HEK293 (cell line): ENCODE measurements around the gene MAP3K5.
A peak's percentile ranks its signal among the peaks of the same experiment; 100 is the strongest.

ENCODE experiments used
- CTCF ChIA-PET: fragments of 350-600 bp; formaldehyde crosslinking; extraction: SDS; loops from one replicate; lab custom pipeline; 2021; ENCODE audit warnings: antibody characterized with exemption; lab: Yijun Ruan, JAX
- POLR2A ChIA-PET: fragments of 300-600 bp; formaldehyde crosslinking; extraction: SDS; loops from one replicate; lab custom pipeline; 2020; ENCODE audit warnings: antibody characterized with exemption, inconsistent platforms; lab: Yijun Ruan, JAX
- H3K27ac ChIP-seq: fragments of 200-500 bp; sonication (Bioruptor generic); 2 replicates; pipeline ENCODE4 v1.5.1; 2014; ENCODE audit warnings: low read depth, low read length, control low read depth, inconsistent platforms; ENCODE audit errors: extremely low read depth
- H3K36me3 ChIP-seq, 2 experiments: fragments of 200-500 bp in 1 of 2; sonication (Bioruptor generic) in 1 of 2; 1 replicate in 1 of 2; 2 replicates in 1 of 2; pipeline ENCODE4 v1.5.1; 2014 to 2017; ENCODE audit warnings: inconsistent platforms in 2 of 2, low read length in 2 of 2; ENCODE audit not compliant: control insufficient read depth in 2 of 2, insufficient read depth in 1 of 2
- H3K4me1 ChIP-seq: fragments of 200-500 bp; sonication (Bioruptor generic); 2 replicates; pipeline ENCODE4 v1.5.1; 2014; ENCODE audit warnings: mild to moderate bottlenecking, low read length, inconsistent platforms; ENCODE audit not compliant: control insufficient read depth, insufficient read depth
- H3K4me3 ChIP-seq: 2 replicates; pipeline ENCODE4 v1.5.1; 2011; ENCODE audit warnings: low read depth, mild to moderate bottlenecking, control low read depth, low read length, moderate library complexity
- H3K9me3 ChIP-seq: fragments of 200-500 bp; sonication (Bioruptor generic); 2 replicates; pipeline ENCODE4 v1.5.1; 2014; ENCODE audit warnings: low read depth, low read length, inconsistent platforms; ENCODE audit not compliant: control insufficient read depth, insufficient read depth
- HOXA7 ChIP-seq: sonication (generic); formaldehyde crosslinking; IDR thresholded peaks from 2 replicates; pipeline ENCODE4 v1.8.1; 2022; ENCODE audit warnings: missing genetic modification reagents, borderline replicate concordance
- KLF7 ChIP-seq: fragments of 450-650 bp; formaldehyde crosslinking; IDR thresholded peaks from 2 replicates; pipeline ENCODE4 v1.5.1; 2016; ENCODE audit warnings: missing biosample characterization, missing genetic modification characterization, borderline replicate concordance
- KLF8 ChIP-seq: fragments of 450-650 bp; formaldehyde crosslinking; IDR thresholded peaks from 2 replicates; pipeline ENCODE4 v1.5.1; 2016; ENCODE audit warnings: missing biosample characterization, missing genetic modification characterization
- OSR2 ChIP-seq: fragments of 450-650 bp; formaldehyde crosslinking; IDR thresholded peaks from 2 replicates; pipeline ENCODE4 v1.5.1; 2016; ENCODE audit warnings: missing biosample characterization, missing genetic modification characterization
- REPIN1 ChIP-seq: fragments of 450-650 bp; formaldehyde crosslinking; IDR thresholded peaks from 2 replicates; pipeline ENCODE4 v1.5.1; 2017; ENCODE audit warnings: missing biosample characterization, missing genetic modification characterization, low read depth
- SCRT2 ChIP-seq: fragments of 450-650 bp; formaldehyde crosslinking; IDR thresholded peaks from 2 replicates; pipeline ENCODE4 v1.5.1; 2016; ENCODE audit warnings: missing biosample characterization, missing genetic modification characterization
- ZBTB17 ChIP-seq: fragments of 450-650 bp; formaldehyde crosslinking; IDR thresholded peaks from 2 replicates; pipeline ENCODE4 v1.5.1; 2016; ENCODE audit warnings: missing biosample characterization, missing genetic modification characterization
- ZFP69B ChIP-seq: fragments of 450-650 bp; formaldehyde crosslinking; IDR thresholded peaks from 2 replicates; pipeline ENCODE4 v1.5.1; 2016; ENCODE audit warnings: missing biosample characterization, missing genetic modification characterization
- ZIC2 ChIP-seq: fragments of 450-650 bp; formaldehyde crosslinking; IDR thresholded peaks from 2 replicates; pipeline ENCODE4 v1.5.1; 2016; ENCODE audit warnings: missing biosample characterization, missing genetic modification characterization
- ZNF140 ChIP-seq: fragments of 450-650 bp; formaldehyde crosslinking; IDR thresholded peaks from 2 replicates; pipeline ENCODE4 v1.5.1; 2016; ENCODE audit warnings: missing biosample characterization, missing genetic modification characterization
- ZNF146 ChIP-seq: fragments of 450-650 bp; formaldehyde crosslinking; IDR thresholded peaks from 2 replicates; pipeline ENCODE4 v1.5.1; 2016; ENCODE audit warnings: missing biosample characterization, missing genetic modification characterization
- ZNF169 ChIP-seq: fragments of 450-650 bp; formaldehyde crosslinking; IDR thresholded peaks from 2 replicates; pipeline ENCODE4 v1.5.1; 2016; ENCODE audit warnings: missing biosample characterization, missing genetic modification characterization
- ZNF2 ChIP-seq: fragments of 450-650 bp; formaldehyde crosslinking; IDR thresholded peaks from 2 replicates; pipeline ENCODE4 v1.5.1; 2016; ENCODE audit warnings: missing biosample characterization, missing genetic modification characterization
- ZNF266 ChIP-seq: fragments of 450-650 bp; formaldehyde crosslinking; IDR thresholded peaks from 2 replicates; pipeline ENCODE4 v1.5.1; 2016; ENCODE audit warnings: missing biosample characterization, missing genetic modification characterization, low read depth
- ZNF394 ChIP-seq: fragments of 450-650 bp; formaldehyde crosslinking; IDR thresholded peaks from 2 replicates; pipeline ENCODE4 v1.5.1; 2016; ENCODE audit warnings: missing biosample characterization, missing genetic modification characterization, mild to moderate bottlenecking, moderate library complexity, borderline replicate concordance
- ZNF404 ChIP-seq: fragments of 450-650 bp; formaldehyde crosslinking; IDR thresholded peaks from 2 replicates; pipeline ENCODE4 v1.5.1; 2017; ENCODE audit warnings: missing biosample characterization, missing genetic modification characterization
- ZNF664 ChIP-seq: fragments of 450-650 bp; formaldehyde crosslinking; IDR thresholded peaks from 2 replicates; pipeline ENCODE4 v1.5.1; 2016; ENCODE audit warnings: missing biosample characterization, missing genetic modification characterization
- ZNF677 ChIP-seq: fragments of 450-650 bp; IDR thresholded peaks from 2 replicates; pipeline ENCODE4 v1.5.0; 2018; ENCODE audit warnings: missing biosample characterization, mild to moderate bottlenecking, missing genetic modification characterization, moderate library complexity
- ZNF837 ChIP-seq: fragments of 450-650 bp; formaldehyde crosslinking; IDR thresholded peaks from 2 replicates; pipeline ENCODE4 v1.5.1; 2016; ENCODE audit warnings: missing biosample characterization, missing genetic modification characterization
- ZSCAN16 ChIP-seq: fragments of 450-650 bp; formaldehyde crosslinking; IDR thresholded peaks from 2 replicates; pipeline ENCODE4 v1.5.1; 2016; ENCODE audit warnings: missing biosample characterization, missing genetic modification characterization
- ZSCAN23 ChIP-seq: fragments of 450-650 bp; formaldehyde crosslinking; IDR thresholded peaks from 2 replicates; pipeline ENCODE4 v1.5.1; 2016; ENCODE audit warnings: missing biosample characterization, missing genetic modification characterization
- TF ChIP-seq, protein P1 (sequence below): fragments of 450-650 bp; formaldehyde crosslinking; IDR thresholded peaks from 2 replicates; pipeline ENCODE4 v1.5.1; 2016; ENCODE audit warnings: missing biosample characterization, missing genetic modification characterization
- TF ChIP-seq, protein P2 (sequence below): fragments of 450-650 bp; formaldehyde crosslinking; IDR thresholded peaks from 2 replicates; pipeline ENCODE4 v1.5.1; 2016; ENCODE audit warnings: missing biosample characterization, missing genetic modification characterization, borderline replicate concordance
- TF ChIP-seq, protein P3 (sequence below): fragments of 450-650 bp; formaldehyde crosslinking; IDR thresholded peaks from 2 replicates; pipeline ENCODE4; 2016; ENCODE audit warnings: missing biosample characterization, missing genetic modification characterization
- TF ChIP-seq, protein P4 (sequence below): fragments of 450-650 bp; formaldehyde crosslinking; IDR thresholded peaks from 2 replicates; pipeline ENCODE4 v1.5.0; 2017; ENCODE audit warnings: missing biosample characterization, missing genetic modification characterization, borderline replicate concordance
- TF ChIP-seq, protein P5 (sequence below): fragments of 450-650 bp; formaldehyde crosslinking; IDR thresholded peaks from 2 replicates; pipeline ENCODE4 v1.5.1; 2016; ENCODE audit warnings: missing biosample characterization, missing genetic modification characterization

Gene MAP3K5

DNA sequence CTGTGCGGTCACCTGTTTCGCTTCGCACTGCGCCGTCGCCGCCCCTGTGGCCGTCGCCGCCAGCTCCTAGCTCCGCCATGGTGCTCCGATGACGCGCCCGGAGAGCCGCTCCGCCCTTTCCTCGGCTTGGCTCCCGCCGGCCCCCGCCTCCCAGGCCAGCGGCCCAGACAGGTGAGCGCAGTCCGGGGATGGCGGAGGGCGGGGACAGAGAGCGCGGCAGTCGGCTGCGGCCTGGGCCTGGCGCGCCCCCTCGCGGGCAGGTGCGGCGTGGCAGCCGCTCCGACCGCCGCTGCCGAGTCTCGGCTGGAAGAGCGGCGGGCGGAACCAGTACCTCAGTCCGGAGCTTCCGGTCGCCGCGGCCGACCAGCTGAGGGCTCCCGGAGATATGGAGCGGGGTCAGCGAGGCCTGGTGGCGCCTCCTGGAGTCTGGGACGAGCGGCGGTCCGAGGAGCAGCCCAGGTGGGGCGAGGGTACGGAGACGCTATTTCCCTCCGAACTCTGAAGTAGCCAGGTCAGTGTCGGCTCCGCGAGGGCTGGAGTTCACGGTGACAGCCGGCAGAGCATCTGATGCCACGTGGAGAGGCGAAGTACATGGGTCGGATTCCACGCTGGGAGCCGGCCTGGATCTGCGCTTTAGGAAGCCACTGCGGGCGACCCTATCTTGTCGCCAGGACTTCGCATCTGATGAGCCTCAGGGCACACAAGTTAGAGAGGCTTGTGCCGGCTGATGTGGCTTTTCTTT lies 241.8 kb downstream of the MAP3K5 start, which contains the start of gene MAP7 (continued):
- TF ChIP-seq, protein P1, sequence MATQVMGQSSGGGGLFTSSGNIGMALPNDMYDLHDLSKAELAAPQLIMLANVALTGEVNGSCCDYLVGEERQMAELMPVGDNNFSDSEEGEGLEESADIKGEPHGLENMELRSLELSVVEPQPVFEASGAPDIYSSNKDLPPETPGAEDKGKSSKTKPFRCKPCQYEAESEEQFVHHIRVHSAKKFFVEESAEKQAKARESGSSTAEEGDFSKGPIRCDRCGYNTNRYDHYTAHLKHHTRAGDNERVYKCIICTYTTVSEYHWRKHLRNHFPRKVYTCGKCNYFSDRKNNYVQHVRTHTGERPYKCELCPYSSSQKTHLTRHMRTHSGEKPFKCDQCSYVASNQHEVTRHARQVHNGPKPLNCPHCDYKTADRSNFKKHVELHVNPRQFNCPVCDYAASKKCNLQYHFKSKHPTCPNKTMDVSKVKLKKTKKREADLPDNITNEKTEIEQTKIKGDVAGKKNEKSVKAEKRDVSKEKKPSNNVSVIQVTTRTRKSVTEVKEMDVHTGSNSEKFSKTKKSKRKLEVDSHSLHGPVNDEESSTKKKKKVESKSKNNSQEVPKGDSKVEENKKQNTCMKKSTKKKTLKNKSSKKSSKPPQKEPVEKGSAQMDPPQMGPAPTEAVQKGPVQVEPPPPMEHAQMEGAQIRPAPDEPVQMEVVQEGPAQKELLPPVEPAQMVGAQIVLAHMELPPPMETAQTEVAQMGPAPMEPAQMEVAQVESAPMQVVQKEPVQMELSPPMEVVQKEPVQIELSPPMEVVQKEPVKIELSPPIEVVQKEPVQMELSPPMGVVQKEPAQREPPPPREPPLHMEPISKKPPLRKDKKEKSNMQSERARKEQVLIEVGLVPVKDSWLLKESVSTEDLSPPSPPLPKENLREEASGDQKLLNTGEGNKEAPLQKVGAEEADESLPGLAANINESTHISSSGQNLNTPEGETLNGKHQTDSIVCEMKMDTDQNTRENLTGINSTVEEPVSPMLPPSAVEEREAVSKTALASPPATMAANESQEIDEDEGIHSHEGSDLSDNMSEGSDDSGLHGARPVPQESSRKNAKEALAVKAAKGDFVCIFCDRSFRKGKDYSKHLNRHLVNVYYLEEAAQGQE (tag by site-specific recombination) = no peak
- peak; percentile 18; the same call in 1 of the 2 replicates for TF ChIP-seq KLF8 (tag by site-specific recombination)
- no peak for TF ChIP-seq ZNF266 (tag by site-specific recombination)
- no peak for TF ChIP-seq ZSCAN16 (tag by site-specific recombination)
- no peak for TF ChIP-seq HOXA7 (CRISPR knock-in tag)
- TF ChIP-seq ZNF2 (tag by site-specific recombination) = no peak
- no peak for TF ChIP-seq ZNF140 (tag by site-specific recombination)
- TF ChIP-seq REPIN1 (tag by site-specific recombination) = no peak
- TF ChIP-seq ZFP69B (tag by site-specific recombination) = no peak
- TF ChIP-seq ZNF404 (tag by site-specific recombination) = no peak
- TF ChIP-seq, protein P2, sequence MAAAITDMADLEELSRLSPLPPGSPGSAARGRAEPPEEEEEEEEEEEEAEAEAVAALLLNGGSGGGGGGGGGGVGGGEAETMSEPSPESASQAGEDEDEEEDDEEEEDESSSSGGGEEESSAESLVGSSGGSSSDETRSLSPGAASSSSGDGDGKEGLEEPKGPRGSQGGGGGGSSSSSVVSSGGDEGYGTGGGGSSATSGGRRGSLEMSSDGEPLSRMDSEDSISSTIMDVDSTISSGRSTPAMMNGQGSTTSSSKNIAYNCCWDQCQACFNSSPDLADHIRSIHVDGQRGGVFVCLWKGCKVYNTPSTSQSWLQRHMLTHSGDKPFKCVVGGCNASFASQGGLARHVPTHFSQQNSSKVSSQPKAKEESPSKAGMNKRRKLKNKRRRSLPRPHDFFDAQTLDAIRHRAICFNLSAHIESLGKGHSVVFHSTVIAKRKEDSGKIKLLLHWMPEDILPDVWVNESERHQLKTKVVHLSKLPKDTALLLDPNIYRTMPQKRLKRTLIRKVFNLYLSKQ (tag by site-specific recombination) = no peak
- no peak for TF ChIP-seq ZIC2
- TF ChIP-seq, protein P3, sequence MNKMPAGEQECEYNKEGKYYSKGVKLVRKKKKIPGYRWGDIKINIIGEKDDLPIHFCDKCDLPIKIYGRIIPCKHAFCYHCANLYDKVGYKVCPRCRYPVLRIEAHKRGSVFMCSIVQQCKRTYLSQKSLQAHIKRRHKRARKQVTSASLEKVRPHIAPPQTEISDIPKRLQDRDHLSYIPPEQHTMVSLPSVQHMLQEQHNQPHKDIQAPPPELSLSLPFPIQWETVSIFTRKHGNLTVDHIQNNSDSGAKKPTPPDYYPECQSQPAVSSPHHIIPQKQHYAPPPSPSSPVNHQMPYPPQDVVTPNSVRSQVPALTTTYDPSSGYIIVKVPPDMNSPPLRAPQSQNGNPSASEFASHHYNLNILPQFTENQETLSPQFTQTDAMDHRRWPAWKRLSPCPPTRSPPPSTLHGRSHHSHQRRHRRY (tag by site-specific recombination) = no peak
- TF ChIP-seq, all 188 proteins: peak for 25

DNA sequence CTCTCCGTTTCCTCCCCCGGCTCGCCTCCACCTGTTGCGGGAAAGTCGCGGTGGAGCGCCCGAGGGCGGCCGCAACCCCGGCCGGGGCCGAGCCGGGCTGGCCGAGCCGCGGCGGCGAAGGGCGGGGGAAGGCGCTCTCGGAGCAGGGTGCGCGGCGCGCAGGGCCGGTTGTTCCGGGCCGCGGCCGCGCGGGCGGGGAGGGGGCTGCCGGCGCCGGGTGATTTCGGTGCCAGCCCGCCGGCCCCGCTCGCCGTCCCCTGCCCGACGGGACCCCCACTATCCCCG lies 242.3 kb downstream of the MAP3K5 start:
- Histone ChIP-seq H3K27ac (peak overlapping the region; percentile 82; the same call in 1 of the 2 replicates), H3K4me3 (peak overlapping the region; percentile 90), H3K9me3 (no peaks in the 10 kb centered on the region), H3K36me3 (no peaks in the 10 kb centered on the region), H3K4me1 (peaks cover 10% of the 10 kb centered on the region)
- POLR2A ChIA-PET = interaction anchor here (0.9 to 1.9 kb wide), 5 partner anchors 10 to 300 kb away, joined by 3 to 15 read pairs (median 4); partner anchors contain the start of genes BCLAF1 and MTFR2
- CTCF ChIA-PET = interaction anchor here (0.5 to 3.2 kb wide), 35 partner anchors 8 to 1715 kb away, joined by 3 to 31 read pairs (median 3); partner anchors contain the start of genes BCLAF1 and MAP3K5
- no peak for TF ChIP-seq KLF7 (tag by site-specific recombination)
- TF ChIP-seq ZBTB17 (tag by site-specific recombination) = no peak
- TF ChIP-seq, protein P4, sequence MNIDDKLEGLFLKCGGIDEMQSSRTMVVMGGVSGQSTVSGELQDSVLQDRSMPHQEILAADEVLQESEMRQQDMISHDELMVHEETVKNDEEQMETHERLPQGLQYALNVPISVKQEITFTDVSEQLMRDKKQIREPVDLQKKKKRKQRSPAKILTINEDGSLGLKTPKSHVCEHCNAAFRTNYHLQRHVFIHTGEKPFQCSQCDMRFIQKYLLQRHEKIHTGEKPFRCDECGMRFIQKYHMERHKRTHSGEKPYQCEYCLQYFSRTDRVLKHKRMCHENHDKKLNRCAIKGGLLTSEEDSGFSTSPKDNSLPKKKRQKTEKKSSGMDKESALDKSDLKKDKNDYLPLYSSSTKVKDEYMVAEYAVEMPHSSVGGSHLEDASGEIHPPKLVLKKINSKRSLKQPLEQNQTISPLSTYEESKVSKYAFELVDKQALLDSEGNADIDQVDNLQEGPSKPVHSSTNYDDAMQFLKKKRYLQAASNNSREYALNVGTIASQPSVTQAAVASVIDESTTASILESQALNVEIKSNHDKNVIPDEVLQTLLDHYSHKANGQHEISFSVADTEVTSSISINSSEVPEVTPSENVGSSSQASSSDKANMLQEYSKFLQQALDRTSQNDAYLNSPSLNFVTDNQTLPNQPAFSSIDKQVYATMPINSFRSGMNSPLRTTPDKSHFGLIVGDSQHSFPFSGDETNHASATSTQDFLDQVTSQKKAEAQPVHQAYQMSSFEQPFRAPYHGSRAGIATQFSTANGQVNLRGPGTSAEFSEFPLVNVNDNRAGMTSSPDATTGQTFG = no peak
- no peak for TF ChIP-seq REPIN1 (tag by site-specific recombination)
- TF ChIP-seq SCRT2 (tag by site-specific recombination) = no peak
- no peak for TF ChIP-seq ZNF664 (tag by site-specific recombination)
- no peak for TF ChIP-seq ZNF837 (tag by site-specific recombination)
- no peak for TF ChIP-seq ZNF169
- no peak for TF ChIP-seq ZNF394 (tag by site-specific recombination)
- TF ChIP-seq ZSCAN23 (tag by site-specific recombination) = no peak
- no peak for TF ChIP-seq ZNF146 (tag by site-specific recombination)
- TF ChIP-seq, protein P5, sequence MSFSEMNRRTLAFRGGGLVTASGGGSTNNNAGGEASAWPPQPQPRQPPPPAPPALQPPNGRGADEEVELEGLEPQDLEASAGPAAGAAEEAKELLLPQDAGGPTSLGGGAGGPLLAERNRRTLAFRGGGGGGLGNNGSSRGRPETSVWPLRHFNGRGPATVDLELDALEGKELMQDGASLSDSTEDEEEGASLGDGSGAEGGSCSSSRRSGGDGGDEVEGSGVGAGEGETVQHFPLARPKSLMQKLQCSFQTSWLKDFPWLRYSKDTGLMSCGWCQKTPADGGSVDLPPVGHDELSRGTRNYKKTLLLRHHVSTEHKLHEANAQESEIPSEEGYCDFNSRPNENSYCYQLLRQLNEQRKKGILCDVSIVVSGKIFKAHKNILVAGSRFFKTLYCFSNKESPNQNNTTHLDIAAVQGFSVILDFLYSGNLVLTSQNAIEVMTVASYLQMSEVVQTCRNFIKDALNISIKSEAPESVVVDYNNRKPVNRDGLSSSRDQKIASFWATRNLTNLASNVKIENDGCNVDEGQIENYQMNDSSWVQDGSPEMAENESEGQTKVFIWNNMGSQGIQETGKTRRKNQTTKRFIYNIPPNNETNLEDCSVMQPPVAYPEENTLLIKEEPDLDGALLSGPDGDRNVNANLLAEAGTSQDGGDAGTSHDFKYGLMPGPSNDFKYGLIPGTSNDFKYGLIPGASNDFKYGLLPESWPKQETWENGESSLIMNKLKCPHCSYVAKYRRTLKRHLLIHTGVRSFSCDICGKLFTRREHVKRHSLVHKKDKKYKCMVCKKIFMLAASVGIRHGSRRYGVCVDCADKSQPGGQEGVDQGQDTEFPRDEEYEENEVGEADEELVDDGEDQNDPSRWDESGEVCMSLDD (tag by site-specific recombination) = no peak
- no peak for TF ChIP-seq OSR2 (tag by site-specific recombination)
- TF ChIP-seq ZNF677 (tag by site-specific recombination) = no peak
